ENCODE measurements around the gene SLC22A7.

DNA sequence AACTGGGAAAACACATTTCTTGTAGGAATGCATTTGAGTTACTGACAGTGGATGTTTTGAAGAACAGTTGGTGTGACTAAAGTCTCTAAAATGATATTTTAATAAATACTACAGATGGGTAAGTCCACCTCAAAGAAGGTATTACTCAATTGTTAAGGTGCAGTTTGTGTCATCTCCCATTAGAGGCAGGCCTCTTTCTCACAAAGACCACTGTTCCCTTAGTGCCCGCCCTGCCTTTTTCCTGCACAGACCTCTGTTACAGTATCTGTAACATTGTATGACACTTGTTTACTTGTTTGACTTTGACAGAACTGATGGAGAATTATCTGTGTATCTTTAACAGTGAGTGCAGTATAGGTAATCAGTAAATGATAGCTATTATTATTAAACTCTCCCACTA, 15.8 kb downstream of the SLC22A7 start:
- TF ChIP-seq, protein P1, sequence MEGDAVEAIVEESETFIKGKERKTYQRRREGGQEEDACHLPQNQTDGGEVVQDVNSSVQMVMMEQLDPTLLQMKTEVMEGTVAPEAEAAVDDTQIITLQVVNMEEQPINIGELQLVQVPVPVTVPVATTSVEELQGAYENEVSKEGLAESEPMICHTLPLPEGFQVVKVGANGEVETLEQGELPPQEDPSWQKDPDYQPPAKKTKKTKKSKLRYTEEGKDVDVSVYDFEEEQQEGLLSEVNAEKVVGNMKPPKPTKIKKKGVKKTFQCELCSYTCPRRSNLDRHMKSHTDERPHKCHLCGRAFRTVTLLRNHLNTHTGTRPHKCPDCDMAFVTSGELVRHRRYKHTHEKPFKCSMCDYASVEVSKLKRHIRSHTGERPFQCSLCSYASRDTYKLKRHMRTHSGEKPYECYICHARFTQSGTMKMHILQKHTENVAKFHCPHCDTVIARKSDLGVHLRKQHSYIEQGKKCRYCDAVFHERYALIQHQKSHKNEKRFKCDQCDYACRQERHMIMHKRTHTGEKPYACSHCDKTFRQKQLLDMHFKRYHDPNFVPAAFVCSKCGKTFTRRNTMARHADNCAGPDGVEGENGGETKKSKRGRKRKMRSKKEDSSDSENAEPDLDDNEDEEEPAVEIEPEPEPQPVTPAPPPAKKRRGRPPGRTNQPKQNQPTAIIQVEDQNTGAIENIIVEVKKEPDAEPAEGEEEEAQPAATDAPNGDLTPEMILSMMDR (IDR thresholded peaks at IDR 0.05): no peak
- TF ChIP-seq POLR2A (IDR thresholded peaks at IDR 0.05): no peak

All from testis (tissue), 2 donors.